Measurements from ENCODE around the gene WSB1. TPM values are rescaled to one million over a fixed set of nuclear protein-coding genes. Genes with fewer than 3 reads are reported as not detected.
"Not testable (repeated sequence)": the region's sequence is repeated elsewhere in the genome, so short reads cannot be mapped to it uniquely, and the experiment has no call there.

Gene WSB1
- total RNA-seq (181 TPM), polyA plus RNA-seq (100 to 1,000 TPM; 176 to 280 (median 191) TPM)

- peak within 1 kb of the TSS; percentile 98 for H3K27ac ChIP-seq (ENCODE audit: insufficient read depth, low read length, poor library complexity, severe bottlenecking)
- Mint-ChIP-seq H3K9me3 (no peaks in the 10 kb centered on the region), H3K27ac (peak within 1 kb of the TSS; percentile 94 to 100 (median 100)), H3K4me1 (peaks cover 14 to 43% (median 24%) of the 10 kb centered on the region in 4 donors), H3K4me3 (peak within 1 kb of the TSS; percentile 94 to 98 (median 96)), H3K36me3 (no peaks in the 10 kb centered on the region), H3K27me3 (peaks cover 6% of the 10 kb centered on the region)
- H3K36me3 ChIP-seq (ENCODE audit: control insufficient read depth, insufficient read depth, low read length), result no peaks in the 10 kb centered on the region
- ATAC-seq (ENCODE audit: low read depth in 2 of 2) (peak; percentile 93), DNase-seq (peak; percentile 86 to 95 (median 94))
- no peaks in the 10 kb centered on the region for H3K27me3 ChIP-seq (ENCODE audit: control insufficient read depth, insufficient read depth, low read length)
- H3K9me3 ChIP-seq (ENCODE audit: control insufficient read depth in 2 of 2, low read length in 2 of 2), result no peaks in the 10 kb centered on the region
- peaks cover 43% of the 10 kb centered on the region for H3K4me1 ChIP-seq (ENCODE audit: control insufficient read depth, insufficient read depth, low read length, poor library complexity, severe bottlenecking)
- peak within 1 kb of the TSS; percentile 100 for H3K4me3 ChIP-seq (ENCODE audit: low read depth, low read length)
These were observed at the start of gene WSB1 for GRCh38 chr17:27293898-27294688. Gene WSB1 (plus strand): TSS chr17:27294114. CDS start chr17:27294396, 282 bp downstream.

- ATAC-seq (ENCODE audit: low read depth in 2 of 2), result peak in 1 of 2 donors; percentile 17
These were observed 49.3 kb upstream of the WSB1 start for GRCh38 chr17:27244491-27245223.

DNA sequence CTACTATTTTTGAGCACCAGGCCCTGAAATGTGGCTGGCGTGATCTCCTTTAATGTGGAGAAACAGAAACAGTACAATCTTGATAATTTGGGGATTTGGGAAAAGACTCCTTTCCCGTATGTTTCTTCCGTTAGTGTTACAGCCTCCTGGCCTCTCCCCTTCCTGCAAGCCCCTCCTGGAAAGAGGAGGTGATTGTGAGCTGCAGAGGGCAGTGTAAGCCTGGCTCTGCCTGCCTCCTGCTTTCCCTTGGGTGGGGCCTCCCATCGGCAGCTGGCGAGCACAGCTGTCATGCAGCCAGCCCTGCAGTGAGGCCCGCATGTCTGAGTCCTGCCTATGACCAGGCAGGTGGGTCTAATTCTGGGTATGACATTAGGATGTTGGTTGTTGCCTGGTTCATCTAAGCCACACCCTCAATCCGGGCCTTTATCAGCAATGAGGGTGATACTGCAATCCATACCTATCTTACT lies 48.7 kb upstream of the WSB1 start:
- Mint-ChIP-seq H3K27ac (no peak overlapping the region), H3K4me3 (no peak overlapping the region), H3K27me3 (peaks cover 7% of the 10 kb centered on the region), H3K36me3 (no peaks in the 10 kb centered on the region), H3K4me1 (peaks cover 0 to 5% (median 2%) of the 10 kb centered on the region in 4 donors), H3K9me3 (peaks cover 0 to 3% (median 0%) of the 10 kb centered on the region in 7 donors)
- Histone ChIP-seq H3K27me3 (ENCODE audit: control insufficient read depth, insufficient read depth, low read length) (peaks cover 2% of the 10 kb centered on the region), H3K36me3 (ENCODE audit: control insufficient read depth, insufficient read depth, low read length) (no peaks in the 10 kb centered on the region), H3K27ac (ENCODE audit: insufficient read depth, low read length, poor library complexity, severe bottlenecking) (no peak overlapping the region), H3K4me3 (ENCODE audit: low read depth, low read length) (no peak overlapping the region), H3K4me1 (ENCODE audit: control insufficient read depth, insufficient read depth, low read length, poor library complexity, severe bottlenecking) (no peaks in the 10 kb centered on the region), H3K9me3 (ENCODE audit: control insufficient read depth in 2 of 2, low read length in 2 of 2) (no peaks in the 10 kb centered on the region)
- peak; percentile 9 to 52 (median 26) for DNase-seq
- peak; percentile 60 to 71 for ATAC-seq (ENCODE audit: low read depth in 2 of 2)

More at GRCh38 chr17:27244491-27245223, 49.3 kb upstream of the WSB1 start:
- H3K27me3 Mint-ChIP-seq, result peaks cover 7% of the 10 kb centered on the region
- Histone ChIP-seq H3K4me3 (ENCODE audit: low read depth, low read length) (no peak overlapping the region), H3K4me1 (ENCODE audit: control insufficient read depth, insufficient read depth, low read length, poor library complexity, severe bottlenecking) (no peaks in the 10 kb centered on the region), H3K36me3 (ENCODE audit: control insufficient read depth, insufficient read depth, low read length) (no peaks in the 10 kb centered on the region), H3K27me3 (ENCODE audit: control insufficient read depth, insufficient read depth, low read length) (peaks cover 1% of the 10 kb centered on the region), H3K27ac (ENCODE audit: insufficient read depth, low read length, poor library complexity, severe bottlenecking) (no peak overlapping the region), H3K9me3 (ENCODE audit: control insufficient read depth in 2 of 2, low read length in 2 of 2) (no peaks in the 10 kb centered on the region)
- no peak for DNase-seq
- no peak overlapping the region for H3K27ac Mint-ChIP-seq
- H3K4me3 Mint-ChIP-seq, result no peak overlapping the region
- peaks cover 0 to 3% (median 0%) of the 10 kb centered on the region in 7 donors for H3K9me3 Mint-ChIP-seq
- H3K36me3 Mint-ChIP-seq, result no peaks in the 10 kb centered on the region
- H3K4me1 Mint-ChIP-seq, result peaks cover 0 to 7% (median 2%) of the 10 kb centered on the region in 4 donors

DNA sequence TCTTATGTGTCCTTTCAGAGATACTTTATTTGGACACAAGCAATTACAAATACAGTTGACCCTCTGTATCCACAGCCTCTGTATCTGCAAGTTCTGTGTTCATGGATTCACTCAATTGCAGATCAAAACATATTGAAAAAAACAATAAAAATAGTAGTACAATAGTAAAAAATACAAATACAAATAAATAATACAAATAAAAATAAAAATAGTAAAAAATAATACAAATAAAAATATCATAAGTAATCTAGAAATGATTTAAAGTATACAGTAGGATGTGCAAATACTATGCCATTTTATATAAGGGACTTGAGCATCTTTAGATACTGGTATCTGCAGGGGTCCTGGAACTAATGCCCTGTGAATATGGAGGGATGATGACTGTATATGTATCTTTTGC lies 47.4 kb upstream of the WSB1 start:
- DNase-seq, result no peak
- H3K36me3 ChIP-seq (ENCODE audit: control insufficient read depth, insufficient read depth, low read length), result no peaks in the 10 kb centered on the region
- H3K4me1 ChIP-seq (ENCODE audit: control insufficient read depth, insufficient read depth, low read length, poor library complexity, severe bottlenecking), result no peaks in the 10 kb centered on the region
- H3K9me3 Mint-ChIP-seq, result peaks cover 0 to 6% (median 0%) of the 10 kb centered on the region in 7 donors
- no peak overlapping the region for H3K4me3 ChIP-seq (ENCODE audit: low read depth, low read length)
- peaks cover 7% of the 10 kb centered on the region for H3K27me3 Mint-ChIP-seq
- no peak for ATAC-seq (ENCODE audit: low read depth in 2 of 2)
- H3K27ac ChIP-seq (ENCODE audit: insufficient read depth, low read length, poor library complexity, severe bottlenecking), result no peak overlapping the region
- H3K27ac Mint-ChIP-seq, result no peak overlapping the region
- peaks cover 2% of the 10 kb centered on the region for H3K27me3 ChIP-seq (ENCODE audit: control insufficient read depth, insufficient read depth, low read length)
- H3K4me3 Mint-ChIP-seq, result no peak overlapping the region
- H3K9me3 ChIP-seq (ENCODE audit: control insufficient read depth in 2 of 2, low read length in 2 of 2), result no peaks in the 10 kb centered on the region
- peaks cover 0 to 5% (median 1%) of the 10 kb centered on the region in 4 donors for H3K4me1 Mint-ChIP-seq
- H3K36me3 Mint-ChIP-seq, result no peaks in the 10 kb centered on the region

GRCh38 chr17:27247071-27247957 lies 46.6 kb upstream of the WSB1 start:
- DNase-seq, result no peak
- H3K4me1 Mint-ChIP-seq, result peaks cover 0 to 5% (median 0%) of the 10 kb centered on the region in 4 donors
- H3K27ac ChIP-seq (ENCODE audit: insufficient read depth, low read length, poor library complexity, severe bottlenecking), result no peak overlapping the region
- H3K4me3 ChIP-seq (ENCODE audit: low read depth, low read length), result no peak overlapping the region
- peaks cover 7% of the 10 kb centered on the region for H3K27me3 Mint-ChIP-seq
- H3K36me3 ChIP-seq (ENCODE audit: control insufficient read depth, insufficient read depth, low read length), result no peaks in the 10 kb centered on the region
- H3K9me3 Mint-ChIP-seq, result peaks cover 0 to 6% (median 0%) of the 10 kb centered on the region in 7 donors
- peaks cover 2% of the 10 kb centered on the region for H3K27me3 ChIP-seq (ENCODE audit: control insufficient read depth, insufficient read depth, low read length)
- H3K27ac Mint-ChIP-seq, result peak overlapping the region in 1 of 3 donors; percentile 60
- H3K36me3 Mint-ChIP-seq, result no peaks in the 10 kb centered on the region
- no peaks in the 10 kb centered on the region for H3K9me3 ChIP-seq (ENCODE audit: control insufficient read depth in 2 of 2, low read length in 2 of 2)
- no peak overlapping the region for H3K4me3 Mint-ChIP-seq
- ATAC-seq (ENCODE audit: low read depth in 2 of 2), result no peak
- no peaks in the 10 kb centered on the region for H3K4me1 ChIP-seq (ENCODE audit: control insufficient read depth, insufficient read depth, low read length, poor library complexity, severe bottlenecking)

- H3K9me3 ChIP-seq (ENCODE audit: control insufficient read depth in 2 of 2, low read length in 2 of 2), result no peaks in the 10 kb centered on the region
- Mint-ChIP-seq H3K36me3 (no peaks in the 10 kb centered on the region), H3K4me3 (no peak overlapping the region), H3K27me3 (peaks cover 7% of the 10 kb centered on the region), H3K9me3 (peaks cover 0 to 6% (median 0%) of the 10 kb centered on the region in 7 donors), H3K4me1 (peaks cover 0 to 5% (median 0%) of the 10 kb centered on the region in 4 donors), H3K27ac (no peak overlapping the region)
- H3K27me3 ChIP-seq (ENCODE audit: control insufficient read depth, insufficient read depth, low read length), result peaks cover 2% of the 10 kb centered on the region
- no peak overlapping the region for H3K4me3 ChIP-seq (ENCODE audit: low read depth, low read length)
- no peak for DNase-seq
- no peak for ATAC-seq (ENCODE audit: low read depth in 2 of 2)
- no peak overlapping the region for H3K27ac ChIP-seq (ENCODE audit: insufficient read depth, low read length, poor library complexity, severe bottlenecking)
- no peaks in the 10 kb centered on the region for H3K4me1 ChIP-seq (ENCODE audit: control insufficient read depth, insufficient read depth, low read length, poor library complexity, severe bottlenecking)
- no peaks in the 10 kb centered on the region for H3K36me3 ChIP-seq (ENCODE audit: control insufficient read depth, insufficient read depth, low read length)
These were observed 46.0 kb upstream of the WSB1 start for GRCh38 chr17:27247958-27248342.

- H3K4me3 Mint-ChIP-seq; H3K9me3 ChIP-seq (ENCODE audit: control insufficient read depth in 2 of 2, low read length in 2 of 2); H3K27me3 ChIP-seq (ENCODE audit: control insufficient read depth, insufficient read depth, low read length); H3K36me3 ChIP-seq (ENCODE audit: control insufficient read depth, insufficient read depth, low read length); H3K4me1 ChIP-seq (ENCODE audit: control insufficient read depth, insufficient read depth, low read length, poor library complexity, severe bottlenecking); H3K27me3 Mint-ChIP-seq; H3K27ac Mint-ChIP-seq; H3K36me3 Mint-ChIP-seq; ATAC-seq (ENCODE audit: low read depth in 2 of 2); H3K4me3 ChIP-seq (ENCODE audit: low read depth, low read length); H3K4me1 Mint-ChIP-seq; H3K9me3 Mint-ChIP-seq; DNase-seq; H3K27ac ChIP-seq (ENCODE audit: insufficient read depth, low read length, poor library complexity, severe bottlenecking): not testable (repeated sequence)
These were observed 43.1 kb upstream of the WSB1 start for GRCh38 chr17:27250791-27251190.

Data from CD4-positive, CD25-positive, alpha-beta regulatory T cell (primary cell).